ES-I3 (cell line): ENCODE data around the gene GNAS.

Source experiments
- H3K36me3 ChIP-seq: 2 replicates; pipeline ENCODE4 v1.6.1; 2013; ENCODE audit warnings: mild to moderate bottlenecking, low read length, control low read depth, moderate library complexity; ENCODE audit not compliant: insufficient read depth
- H3K4me1 ChIP-seq: 2 replicates; pipeline ENCODE4 v1.6.1; 2013; ENCODE audit warnings: mild to moderate bottlenecking, control low read depth, low read length; ENCODE audit not compliant: insufficient read depth
- H3K9ac ChIP-seq: 2 replicates; pipeline ENCODE4 v1.6.1; 2013; ENCODE audit warnings: low read depth, mild to moderate bottlenecking, low read length, moderate library complexity
- H3K9me3 ChIP-seq: 2 replicates; pipeline ENCODE4 v1.6.1; 2013; ENCODE audit warnings: mild to moderate bottlenecking, low read length, moderate library complexity; ENCODE audit not compliant: control insufficient read depth, insufficient read depth

The GNAS gene

GRCh38 chr20:58838174-58838573 is 14.3 kb upstream of the GNAS start:
- Histone ChIP-seq H3K9ac (no peak overlapping the region), H3K36me3 (peaks cover 45% of the 10 kb centered on the region), H3K9me3 (no peaks in the 10 kb centered on the region), H3K4me1 (peaks cover 7% of the 10 kb centered on the region)

GRCh38 chr20:58839474-58839874 is 13.0 kb upstream of the GNAS start:
- H3K9ac ChIP-seq, result no peak overlapping the region
- peaks cover 16% of the 10 kb centered on the region for H3K4me1 ChIP-seq
- H3K36me3 ChIP-seq, result peaks cover 36% of the 10 kb centered on the region
- no peaks in the 10 kb centered on the region for H3K9me3 ChIP-seq

- H3K36me3 ChIP-seq, result peaks cover 35% of the 10 kb centered on the region
- no peaks in the 10 kb centered on the region for H3K9me3 ChIP-seq
- H3K9ac ChIP-seq, result no peak overlapping the region
- peaks cover 23% of the 10 kb centered on the region for H3K4me1 ChIP-seq
Measured at GRCh38 chr20:58839991-58840747, 12.3 kb upstream of the GNAS start.

- Histone ChIP-seq H3K9ac (no peak overlapping the region), H3K4me1 (peaks cover 27% of the 10 kb centered on the region), H3K36me3 (peaks cover 30% of the 10 kb centered on the region), H3K9me3 (no peaks in the 10 kb centered on the region)
Measured at GRCh38 chr20:58840816-58841538, 11.5 kb upstream of the GNAS start.

- no peak overlapping the region for H3K9ac ChIP-seq
- peaks cover 37% of the 10 kb centered on the region for H3K36me3 ChIP-seq
- no peaks in the 10 kb centered on the region for H3K9me3 ChIP-seq
- peaks cover 32% of the 10 kb centered on the region for H3K4me1 ChIP-seq
Measured at GRCh38 chr20:58841539-58842264, 10.8 kb upstream of the GNAS start.

- H3K9me3 ChIP-seq, result no peaks in the 10 kb centered on the region
- peaks cover 38% of the 10 kb centered on the region for H3K4me1 ChIP-seq
- H3K36me3 ChIP-seq, result peaks cover 34% of the 10 kb centered on the region
- H3K9ac ChIP-seq, result 0 out of 2 replicates have a peak overlapping the region, but pooled peaks have one; percentile 24
Measured at GRCh38 chr20:58842276-58842675, 10.2 kb upstream of the GNAS start.

- Histone ChIP-seq H3K9ac (peak overlapping the region; percentile 24; the same call in 1 of the 2 replicates), H3K4me1 (peaks cover 39% of the 10 kb centered on the region), H3K36me3 (peaks cover 31% of the 10 kb centered on the region), H3K9me3 (no peaks in the 10 kb centered on the region)
Measured at GRCh38 chr20:58843128-58843556, 9.4 kb upstream of the GNAS start.

- Histone ChIP-seq H3K4me1 (peaks cover 46% of the 10 kb centered on the region), H3K9me3 (no peaks in the 10 kb centered on the region), H3K36me3 (peaks cover 37% of the 10 kb centered on the region), H3K9ac (no peak overlapping the region)
Measured at GRCh38 chr20:58845706-58846105, 6.8 kb upstream of the GNAS start.

- Histone ChIP-seq H3K9me3 (no peaks in the 10 kb centered on the region), H3K9ac (no peak overlapping the region), H3K36me3 (peaks cover 20% of the 10 kb centered on the region), H3K4me1 (peaks cover 43% of the 10 kb centered on the region)
Measured at GRCh38 chr20:58847463-58847862, 5.1 kb upstream of the GNAS start.

- Histone ChIP-seq H3K4me1 (peaks cover 22% of the 10 kb centered on the region), H3K36me3 (peaks cover 18% of the 10 kb centered on the region; the same call in 1 of the 2 replicates), H3K9ac (peak within 1 kb of the TSS; percentile 91), H3K9me3 (no peaks in the 10 kb centered on the region)
Measured at GRCh38 chr20:58850693-58851174, 1.8 kb upstream of the GNAS start, which contains the start of gene GNAS-AS1. TSS of gene GNAS-AS1 (minus strand) at chr20:58850902.

- no peaks in the 10 kb centered on the region for H3K9me3 ChIP-seq
Measured at GRCh38 chr20:58851221-58851968, 1.1 kb upstream of the GNAS start.

GRCh38 chr20:58851969-58852458 is 502 bp upstream of the GNAS start:
- peaks cover 11% of the 10 kb centered on the region for H3K4me1 ChIP-seq
- no peaks in the 10 kb centered on the region for H3K9me3 ChIP-seq
- peak overlapping the region; percentile 91 for H3K9ac ChIP-seq
- peaks cover 8% of the 10 kb centered on the region; the same call in 1 of the 2 replicates for H3K36me3 ChIP-seq

More at GRCh38 chr20:58851221-58851968, 1.1 kb upstream of the GNAS start:
- H3K9ac ChIP-seq, result peak overlapping the region; percentile 91
- H3K36me3 ChIP-seq, result peaks cover 12% of the 10 kb centered on the region; the same call in 1 of the 2 replicates
- H3K4me1 ChIP-seq, result peaks cover 15% of the 10 kb centered on the region

GRCh38 chr20:58853466-58853865 is 950 bp downstream of the GNAS start:
- peaks cover 7% of the 10 kb centered on the region; the same call in 1 of the 2 replicates for H3K36me3 ChIP-seq
- H3K9ac ChIP-seq, result no peak overlapping the region
- H3K4me1 ChIP-seq, result 0 out of 2 replicates have a peak, but pooled peaks cover 7% of the 10 kb centered on the region
- no peaks in the 10 kb centered on the region for H3K9me3 ChIP-seq
